BLaER1 (cell line): Measurements from ENCODE around the gene CYTIP.

Experiments
- H3K27ac ChIP-seq: shearing (Covaris generic); formaldehyde crosslinking; 2 replicates; pipeline ENCODE4 v1.8.1; 2022
- H3K27me3 ChIP-seq: shearing (Covaris generic); formaldehyde crosslinking; 2 replicates; pipeline ENCODE4 v1.8.1; 2022
- H3K36me3 ChIP-seq: shearing (Covaris generic); formaldehyde crosslinking; 2 replicates; pipeline ENCODE4 v1.8.1; 2022
- H3K4me1 ChIP-seq: shearing (Covaris generic); formaldehyde crosslinking; 2 replicates; pipeline ENCODE4 v1.8.1; 2022
- H3K4me2 ChIP-seq: shearing (Covaris generic); formaldehyde crosslinking; 2 replicates; pipeline ENCODE4 v1.8.1; 2022
- H3K4me3 ChIP-seq: shearing (Covaris generic); formaldehyde crosslinking; 2 replicates; pipeline ENCODE4 v1.8.1; 2022
- H3K9ac ChIP-seq: shearing (Covaris generic); formaldehyde crosslinking; 2 replicates; pipeline ENCODE4 v1.8.1; 2022
- H3K9me3 ChIP-seq: shearing (Covaris generic); formaldehyde crosslinking; 2 replicates; pipeline ENCODE4 v1.8.1; 2022
- H4K20me1 ChIP-seq: shearing (Covaris generic); formaldehyde crosslinking; 2 replicates; pipeline ENCODE4 v1.8.1; 2022
- Cebpa-rat ChIP-seq: shearing (Covaris generic); IDR thresholded peaks from 2 replicates; pipeline ENCODE4 v1.8.1; 2022

The CYTIP gene

DNA sequence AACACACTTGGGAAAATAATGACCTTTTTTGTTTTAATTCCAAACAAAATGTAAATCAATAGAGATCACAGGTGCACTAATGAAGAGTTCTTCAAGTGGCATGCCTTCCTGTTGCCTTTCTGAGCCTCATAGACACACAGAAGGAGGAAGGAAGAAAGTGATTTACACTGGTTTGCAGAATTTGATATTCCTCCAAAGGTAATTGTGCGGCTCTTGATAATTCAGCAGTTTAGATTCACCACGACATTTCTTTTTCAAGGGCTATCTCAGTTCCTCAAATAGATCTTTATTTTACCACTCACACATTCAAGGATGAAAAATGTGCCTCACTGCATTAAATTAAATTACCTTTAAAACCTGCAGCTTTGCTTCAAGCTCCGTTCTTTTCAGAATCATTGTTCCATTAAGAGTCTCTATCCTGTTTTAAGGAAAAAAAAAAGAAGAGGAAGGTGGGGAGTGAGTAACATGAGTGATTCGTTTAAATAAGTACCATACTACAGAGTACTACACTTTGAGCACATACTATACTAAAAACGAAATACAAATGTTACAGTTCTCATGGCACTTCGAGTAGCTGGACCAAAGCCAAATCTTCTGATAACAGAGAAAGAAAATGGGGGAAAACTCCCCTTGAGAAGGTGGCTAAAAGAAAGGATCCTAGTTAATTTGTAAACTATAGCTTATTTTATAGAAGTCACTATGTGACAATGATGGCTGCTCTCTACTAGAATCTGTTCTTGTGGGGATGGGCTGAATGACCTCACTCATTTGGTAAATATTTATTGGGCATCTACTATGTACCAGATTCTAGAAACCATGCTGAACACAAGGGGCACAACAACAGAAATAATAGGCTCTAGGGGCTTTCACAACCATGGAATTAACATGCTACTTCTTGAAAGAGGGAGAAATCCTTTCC, 16.6 kb downstream of the CYTIP start:
- H3K36me3 ChIP-seq: no peaks in the 10 kb centered on the region
- no peak overlapping the region for H3K4me2 ChIP-seq
- H3K9ac ChIP-seq: no peak overlapping the region
- no peaks in the 10 kb centered on the region for H3K9me3 ChIP-seq
- no peaks in the 10 kb centered on the region for H3K4me1 ChIP-seq
- TF ChIP-seq Cebpa-rat: no peak
- H3K27ac ChIP-seq: no peak overlapping the region
- H3K27me3 ChIP-seq: no peaks in the 10 kb centered on the region
- H3K4me3 ChIP-seq: no peak overlapping the region
- no peaks in the 10 kb centered on the region for H4K20me1 ChIP-seq

DNA sequence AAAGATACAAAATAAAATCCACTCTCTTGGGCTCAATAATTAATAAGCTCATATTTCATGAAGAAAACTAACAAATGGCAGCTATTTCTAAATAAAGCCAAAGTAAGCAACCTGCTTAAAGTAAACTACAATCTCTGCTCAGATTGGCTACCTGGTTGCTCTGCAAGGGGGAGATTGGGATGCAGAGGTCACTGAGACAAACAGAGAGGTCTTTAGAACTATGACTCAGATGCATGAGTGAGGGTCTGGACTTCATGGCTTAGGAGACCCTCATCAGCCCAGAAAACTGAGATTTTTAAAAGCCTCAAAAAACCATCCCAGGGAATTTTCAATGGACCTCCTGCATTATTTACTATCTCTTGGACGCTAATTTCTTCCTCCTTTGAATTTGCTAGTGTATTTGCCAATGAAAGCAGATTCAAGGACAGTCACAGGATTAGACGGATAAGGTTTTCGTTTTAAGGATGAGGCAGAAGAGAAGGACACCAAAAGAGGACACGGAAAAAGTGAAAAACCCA, 17.4 kb downstream of the CYTIP start:
- Histone ChIP-seq H4K20me1 (no peaks in the 10 kb centered on the region), H3K27ac (no peak overlapping the region), H3K27me3 (no peaks in the 10 kb centered on the region), H3K4me2 (no peak overlapping the region), H3K4me3 (no peak overlapping the region), H3K4me1 (no peaks in the 10 kb centered on the region), H3K9ac (no peak overlapping the region), H3K36me3 (no peaks in the 10 kb centered on the region), H3K9me3 (no peaks in the 10 kb centered on the region)
- no peak for TF ChIP-seq Cebpa-rat

DNA sequence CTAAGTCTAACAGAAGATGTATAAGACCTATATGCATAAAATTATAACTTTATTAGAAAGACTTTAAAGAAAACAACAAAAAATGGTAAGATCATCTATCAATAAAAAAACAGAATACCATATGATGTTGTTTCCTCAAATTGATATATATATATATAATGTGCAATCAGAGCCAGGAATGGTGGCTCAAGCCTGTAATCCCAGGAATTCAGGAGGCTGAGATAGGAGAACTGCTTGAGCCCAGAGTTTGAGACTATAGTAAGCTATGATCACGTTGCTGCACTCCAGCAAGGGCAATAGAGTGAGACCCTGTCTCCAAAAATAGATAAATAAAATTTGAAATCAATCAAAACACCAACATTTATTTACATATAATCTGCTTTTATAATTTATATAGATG, 19.5 kb downstream of the CYTIP start:
- TF ChIP-seq Cebpa-rat: no peak
- Histone ChIP-seq H3K27ac (no peak overlapping the region), H3K4me2 (no peak overlapping the region), H3K4me3 (no peak overlapping the region), H3K4me1 (no peaks in the 10 kb centered on the region), H3K27me3 (no peaks in the 10 kb centered on the region), H3K9ac (no peak overlapping the region), H4K20me1 (no peaks in the 10 kb centered on the region), H3K9me3 (no peaks in the 10 kb centered on the region), H3K36me3 (no peaks in the 10 kb centered on the region)

DNA sequence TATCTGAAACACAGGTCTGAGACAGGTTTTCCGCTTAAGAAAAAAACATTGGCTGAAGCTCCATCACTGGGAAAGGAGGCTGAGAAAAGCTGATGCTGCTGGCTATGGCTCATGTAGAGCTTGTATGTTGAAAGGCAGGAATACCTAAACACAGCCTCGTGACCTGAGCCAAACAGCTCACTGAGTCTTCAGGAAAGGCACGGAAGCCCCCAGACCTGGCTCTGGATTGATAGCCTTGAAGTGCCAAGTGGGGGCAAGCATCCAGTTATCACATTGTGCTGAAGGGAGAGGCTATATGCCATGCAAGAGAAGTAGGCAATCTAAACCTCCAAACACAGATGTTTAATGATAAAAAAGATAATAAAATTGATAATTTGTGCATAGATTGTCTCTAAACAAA, 21.9 kb downstream of the CYTIP start:
- H3K4me2 ChIP-seq: no peak overlapping the region
- H3K4me3 ChIP-seq: no peak overlapping the region
- H3K27ac ChIP-seq: no peak overlapping the region
- H3K4me1 ChIP-seq: no peaks in the 10 kb centered on the region
- no peaks in the 10 kb centered on the region for H3K27me3 ChIP-seq
- TF ChIP-seq Cebpa-rat: no peak
- H3K9me3 ChIP-seq: no peaks in the 10 kb centered on the region
- H3K9ac ChIP-seq: no peak overlapping the region
- no peaks in the 10 kb centered on the region for H3K36me3 ChIP-seq
- no peaks in the 10 kb centered on the region for H4K20me1 ChIP-seq

DNA sequence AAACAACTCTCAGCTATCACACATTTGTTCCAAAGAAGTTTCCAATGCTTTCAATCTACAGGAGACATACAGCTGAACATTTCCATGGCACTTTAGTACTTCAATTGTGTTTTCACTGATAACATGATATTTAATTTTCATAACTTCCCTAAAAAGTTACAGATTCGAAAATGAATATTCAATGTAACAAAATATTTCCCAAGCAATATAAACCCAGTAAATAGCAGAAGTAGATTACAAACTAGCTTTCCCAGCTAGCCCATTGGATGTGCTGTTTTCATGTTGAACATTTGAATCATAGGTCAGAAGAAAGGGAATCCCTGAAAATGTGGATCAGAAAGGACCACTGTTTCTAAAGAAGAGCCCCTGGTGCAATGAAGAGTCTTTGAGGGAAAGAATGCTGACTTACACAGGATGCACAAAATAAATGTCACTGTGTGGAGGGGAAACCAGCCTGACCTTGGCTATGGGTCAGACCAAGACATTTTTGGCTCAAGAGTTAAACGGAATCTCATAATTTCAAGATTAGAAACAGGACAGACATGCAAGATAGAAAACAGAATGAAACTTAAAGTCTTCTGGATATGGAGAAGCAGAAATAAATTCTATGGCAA, 22.5 kb downstream of the CYTIP start:
- Histone ChIP-seq H3K27ac (no peak overlapping the region), H3K9me3 (no peaks in the 10 kb centered on the region), H3K36me3 (no peaks in the 10 kb centered on the region), H3K4me1 (no peaks in the 10 kb centered on the region), H3K27me3 (no peaks in the 10 kb centered on the region), H4K20me1 (no peaks in the 10 kb centered on the region), H3K9ac (no peak overlapping the region), H3K4me2 (no peak overlapping the region), H3K4me3 (no peak overlapping the region)
- no peak for TF ChIP-seq Cebpa-rat

DNA sequence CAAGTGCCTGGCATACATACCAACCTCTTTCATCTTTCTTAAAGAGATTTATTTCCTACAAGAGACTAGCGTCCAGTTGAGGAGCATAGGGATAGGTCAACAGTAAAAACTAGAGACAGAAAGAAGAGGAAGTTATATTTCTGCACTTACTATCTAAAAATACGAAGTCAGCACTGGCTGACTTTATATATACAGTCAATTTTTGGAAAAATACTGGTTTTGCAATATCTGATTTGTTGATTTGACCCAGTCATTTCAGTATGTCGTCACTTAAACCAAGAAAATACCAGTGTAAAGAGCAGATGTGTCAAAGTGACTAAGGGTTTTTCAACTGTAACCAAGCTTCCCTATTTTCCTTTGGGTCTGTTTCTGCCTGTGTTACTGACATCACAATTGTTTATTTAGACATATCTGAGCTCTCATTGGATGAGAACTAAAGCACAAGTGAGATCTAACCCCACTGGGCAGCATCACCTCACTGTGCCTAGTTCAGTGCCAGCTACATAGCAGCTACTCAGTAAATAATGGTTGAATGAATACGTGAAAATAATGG, 23.0 kb downstream of the CYTIP start:
- H3K4me2 ChIP-seq: no peak overlapping the region
- no peak overlapping the region for H3K27ac ChIP-seq
- no peak for TF ChIP-seq Cebpa-rat
- H3K9me3 ChIP-seq: no peaks in the 10 kb centered on the region
- H3K9ac ChIP-seq: no peak overlapping the region
- H4K20me1 ChIP-seq: no peaks in the 10 kb centered on the region
- no peaks in the 10 kb centered on the region for H3K4me1 ChIP-seq
- H3K36me3 ChIP-seq: no peaks in the 10 kb centered on the region
- no peak overlapping the region for H3K4me3 ChIP-seq
- no peaks in the 10 kb centered on the region for H3K27me3 ChIP-seq

DNA sequence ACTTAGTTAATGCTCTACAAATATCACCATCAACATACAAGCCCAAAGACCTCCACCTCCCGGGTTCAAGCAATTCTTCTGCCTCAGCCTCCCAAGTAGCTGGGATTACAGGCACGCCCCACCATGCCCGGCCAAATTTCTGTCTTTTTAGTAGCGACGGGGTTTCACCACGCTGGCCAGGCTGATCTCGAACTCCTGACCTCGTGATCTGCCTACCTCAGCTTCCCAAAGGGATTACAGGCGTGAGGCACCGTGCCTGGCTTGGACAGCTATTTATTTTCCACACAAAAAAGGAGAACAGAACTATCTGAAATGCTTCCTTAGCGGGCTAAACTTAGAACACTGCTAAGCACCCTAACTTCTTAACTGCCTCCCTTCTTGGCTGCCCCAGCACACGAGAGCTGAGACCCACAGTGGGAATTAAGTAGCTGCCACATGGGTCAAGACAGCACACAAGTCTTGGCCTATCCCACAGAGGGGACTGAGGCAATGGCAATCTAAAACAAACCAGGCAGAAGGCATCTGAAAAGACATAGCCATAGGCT, 24.8 kb downstream of the CYTIP start:
- H3K36me3 ChIP-seq: no peaks in the 10 kb centered on the region
- H3K4me2 ChIP-seq: no peak overlapping the region

DNA sequence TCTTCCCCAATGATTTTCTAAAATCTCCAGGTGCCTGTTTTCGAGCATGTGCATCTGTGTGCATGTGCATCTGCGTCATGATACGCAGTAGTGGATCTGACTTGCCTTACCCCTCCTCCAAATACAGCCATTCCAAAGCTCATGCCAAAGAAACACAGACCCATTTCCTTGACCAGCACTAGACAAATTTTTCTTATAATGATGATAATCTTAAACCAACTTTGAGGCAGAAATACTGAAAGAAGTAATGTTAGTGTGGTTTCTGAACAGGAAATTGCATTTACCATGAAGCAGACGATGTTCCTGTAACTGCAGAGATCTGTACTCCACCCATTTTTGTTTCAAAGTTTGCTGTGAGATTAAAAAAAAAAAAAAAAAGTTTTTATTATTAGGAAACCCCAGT, 25.6 kb downstream of the CYTIP start:
- H4K20me1 ChIP-seq: no peaks in the 10 kb centered on the region

More for the DNA sequence above, 24.8 kb downstream of the CYTIP start:
- Histone ChIP-seq H3K4me3 (no peak overlapping the region), H3K27ac (no peak overlapping the region), H3K9ac (no peak overlapping the region), H3K4me1 (no peaks in the 10 kb centered on the region), H3K27me3 (no peaks in the 10 kb centered on the region), H3K9me3 (no peaks in the 10 kb centered on the region), H4K20me1 (no peaks in the 10 kb centered on the region)
- no peak for TF ChIP-seq Cebpa-rat

DNA sequence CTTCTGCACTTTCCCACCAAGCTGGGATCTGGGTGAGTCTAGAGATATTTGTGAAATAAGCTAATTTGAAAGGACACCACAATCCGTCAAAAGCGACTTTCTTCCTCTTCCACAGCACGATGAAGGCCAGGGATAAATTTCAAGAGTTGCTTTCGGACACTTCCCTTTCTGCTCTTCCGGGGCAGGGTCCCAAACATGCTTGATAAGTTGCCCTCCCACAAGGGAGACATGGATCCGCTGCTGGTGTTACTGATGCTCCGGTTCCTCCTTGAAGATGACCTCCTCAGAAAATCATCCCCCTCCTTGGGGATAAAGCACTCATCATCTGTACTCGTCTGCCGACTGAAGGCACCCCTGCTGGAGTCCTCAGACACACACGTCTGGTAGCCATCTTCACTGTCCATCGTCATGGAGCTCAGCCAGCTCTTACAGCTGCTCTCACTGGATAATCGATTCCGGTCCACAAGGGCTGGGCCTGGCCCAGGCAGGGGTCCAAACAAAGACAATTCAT, 28.2 kb downstream of the CYTIP start:
- Histone ChIP-seq H3K9ac (no peak overlapping the region), H3K27ac (no peak overlapping the region), H3K4me3 (no peak overlapping the region), H4K20me1 (no peaks in the 10 kb centered on the region), H3K9me3 (no peaks in the 10 kb centered on the region), H3K4me2 (no peak overlapping the region), H3K36me3 (no peaks in the 10 kb centered on the region), H3K27me3 (no peaks in the 10 kb centered on the region), H3K4me1 (no peaks in the 10 kb centered on the region)
- TF ChIP-seq Cebpa-rat: no peak

More for the DNA sequence above, 25.6 kb downstream of the CYTIP start:
- Histone ChIP-seq H3K27me3 (no peaks in the 10 kb centered on the region), H3K36me3 (no peaks in the 10 kb centered on the region), H3K9ac (no peak overlapping the region), H3K9me3 (no peaks in the 10 kb centered on the region), H3K4me1 (no peaks in the 10 kb centered on the region), H3K4me3 (no peak overlapping the region), H3K27ac (no peak overlapping the region), H3K4me2 (no peak overlapping the region)
- no peak for TF ChIP-seq Cebpa-rat
